Activated T-cell treated with anti-CD3 and anti-CD28 coated beads for 24 hours (primary cell): ENCODE results near the gene KCNG2.

ENCODE experiments used
- DNase-seq: peaks from one replicate; pipeline ENCODE4 v3.0.0-alpha.2; 2020; ENCODE audit warnings: low read depth

KCNG2 gene

GRCh38 chr18:79786304-79786703 lies 11.4 kb upstream of the KCNG2 start:
- DNase-seq: no peak

- DNase-seq: no peak
Measured at GRCh38 chr18:79786786-79787526, 10.8 kb upstream of the KCNG2 start.

- DNase-seq: no peak
Measured at GRCh38 chr18:79787527-79787864, 10.2 kb upstream of the KCNG2 start.

GRCh38 chr18:79787865-79788733 lies 9.6 kb upstream of the KCNG2 start:
- no peak for DNase-seq

GRCh38 chr18:79788734-79789085 lies 9.0 kb upstream of the KCNG2 start:
- DNase-seq: no peak

GRCh38 chr18:79789091-79789891 lies 8.4 kb upstream of the KCNG2 start:
- no peak for DNase-seq

GRCh38 chr18:79789901-79790890 lies 7.5 kb upstream of the KCNG2 start:
- DNase-seq: no peak

GRCh38 chr18:79790996-79791972 lies 6.5 kb upstream of the KCNG2 start:
- DNase-seq: no peak

GRCh38 chr18:79792096-79792987 lies 5.4 kb upstream of the KCNG2 start:
- DNase-seq: no peak

GRCh38 chr18:79792988-79793355 lies 4.8 kb upstream of the KCNG2 start:
- DNase-seq: no peak

- no peak for DNase-seq
Measured at GRCh38 chr18:79794846-79795245, 2.9 kb upstream of the KCNG2 start.

GRCh38 chr18:79795446-79795845 lies 2.3 kb upstream of the KCNG2 start:
- DNase-seq: no peak

- DNase-seq: no peak
Measured at GRCh38 chr18:79796016-79796415, 1.7 kb upstream of the KCNG2 start.

- no peak for DNase-seq
Measured at GRCh38 chr18:79796531-79797405, 970 bp upstream of the KCNG2 start.

GRCh38 chr18:79798346-79798998 lies 734 bp downstream of the KCNG2 start:
- DNase-seq: no peak

- no peak for DNase-seq
Measured at GRCh38 chr18:79798999-79799370, 1.2 kb downstream of the KCNG2 start.

GRCh38 chr18:79799619-79800370 lies 2.1 kb downstream of the KCNG2 start:
- no peak for DNase-seq
